Prostate gland (tissue), 2 donors: ENCODE measurements around the gene OR2T11. TPM values are rescaled to one million over a fixed set of nuclear protein-coding genes. Genes with fewer than 3 reads are reported as not detected.
"Not testable (repeated sequence)": the region's sequence is repeated elsewhere in the genome, so short reads cannot be mapped to it uniquely, and the experiment has no call there.

Source experiments
- DNase-seq: peaks from one replicate; pipeline ENCODE4 v3.0.0-alpha.2; 2019; ENCODE audit warnings: low spot score
- H3K27ac ChIP-seq, 2 donors: fragments of 200-600 bp; sonication (generic); 2 replicates each; pipeline ENCODE4 v1.5.1; 2017 to 2019
- H3K27me3 ChIP-seq: fragments of 200-600 bp; sonication (generic); replicated peaks from 2 replicates; pipeline ENCODE4 v1.5.1; 2019; ENCODE audit not compliant: insufficient read depth
- H3K36me3 ChIP-seq, 2 donors: fragments of 200-600 bp; sonication (generic); 1 replicate in 1 of 2; 2 replicates in 1 of 2; pipeline versions ENCODE4 v1.5.1 to v1.8.1; 2017 to 2019
- H3K4me1 ChIP-seq: fragments of 200-600 bp; sonication (generic); replicated peaks from 2 replicates; pipeline ENCODE4 v1.5.1; 2019
- H3K4me3 ChIP-seq, 2 donors: fragments of 200-600 bp; sonication (generic); 2 replicates each; pipeline ENCODE4 v1.5.1; 2017 to 2019
- H3K9me3 ChIP-seq: fragments of 200-600 bp; sonication (generic); 2 replicates; pipeline ENCODE4 v1.5.1; 2017
- CTCF ChIP-seq, 4 experiments: fragments of 200-600 bp in 2 of 4; fragments of 450-650 bp in 2 of 4; sonication (generic) in 2 of 4; IDR thresholded peaks; 1 replicate in 3 of 4; 2 replicates in 1 of 4; pipeline ENCODE4 v1.5.1; 2016 to 2019; ENCODE audit warnings: antibody characterized with exemption in 4 of 4, mild to moderate bottlenecking in 2 of 4, moderate library complexity in 2 of 4
- POLR2A ChIP-seq: fragments of 450-650 bp; IDR thresholded peaks from one replicate; pipeline ENCODE4 v1.6.1; 2016; ENCODE audit warnings: antibody characterized with exemption, mild to moderate bottlenecking
- POLR2AphosphoS5 ChIP-seq: sonication (generic); formaldehyde crosslinking; IDR thresholded peaks from one replicate; pipeline ENCODE4 v1.6.1; 2017; ENCODE audit warnings: antibody characterized with exemption
- WGBS: methylation state at CpG from one replicate; pipeline ENCODE4 v1.1.5; 2018; 5-methylcytosine and 5-hydroxymethylcytosine counted together
- intact Hi-C: fragments of 100-400 bp; cut with DNase I; formaldehyde crosslinking; loops from one replicate; pipeline ENCODE4 v1.14.2; 2022
- total RNA-seq, 2 donors: library from RNA; depleted of rRNA; stranded (reverse); fragments of >200 nt; gene quantifications; one replicate each; pipeline ENCODE4 v1.1.0, GENCODE V29; 2016

The OR2T11 gene
- total RNA-seq, 2 donors from 2014 or later, result not detected

DNA sequence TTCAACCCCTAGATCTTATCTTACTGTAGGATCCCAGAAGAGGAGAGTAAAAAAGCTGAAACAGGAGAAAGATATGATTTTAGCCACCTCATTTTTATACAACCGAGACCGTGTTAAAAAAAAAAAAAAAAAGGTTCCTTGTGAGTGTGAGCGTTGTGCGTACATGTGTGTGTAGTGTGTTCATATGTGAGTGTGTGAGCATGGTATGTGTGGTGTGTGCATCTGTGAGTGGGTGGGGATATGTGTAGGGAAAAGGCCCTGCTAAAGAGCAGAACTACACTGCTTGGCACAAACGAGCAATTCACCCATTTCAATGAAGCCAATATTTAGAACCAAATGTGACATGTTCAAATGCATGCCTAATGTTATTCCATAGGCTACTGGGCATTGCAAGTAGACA lies 6.7 kb upstream of the OR2T11 start:
- DNase-seq, H3K27me3 ChIP-seq, H3K4me1 ChIP-seq, H3K9me3 ChIP-seq, H3K27ac ChIP-seq, H3K4me3 ChIP-seq, H3K36me3 ChIP-seq, intact Hi-C loops: not testable (repeated sequence)
- 88% methylated on average over 3 of the region's 5 CpGs for WGBS

- H3K4me3 ChIP-seq, H3K9me3 ChIP-seq, DNase-seq, H3K36me3 ChIP-seq, intact Hi-C loops, H3K27ac ChIP-seq, H3K4me1 ChIP-seq, H3K27me3 ChIP-seq: not testable (repeated sequence)
- no CpG with 5 or more reads among the region's 3 CpGs for WGBS
These were observed 6.0 kb upstream of the OR2T11 start for GRCh38 chr1:248640906-248641305.

- WGBS, result no CpG with 5 or more reads among the region's 5 CpGs
- intact Hi-C loops, H3K27me3 ChIP-seq, H3K4me3 ChIP-seq, DNase-seq, H3K27ac ChIP-seq, H3K9me3 ChIP-seq, H3K36me3 ChIP-seq, H3K4me1 ChIP-seq: not testable (repeated sequence)
These were observed 4.8 kb upstream of the OR2T11 start for GRCh38 chr1:248639652-248640051.

- H3K4me1 ChIP-seq, H3K27me3 ChIP-seq, H3K36me3 ChIP-seq, H3K4me3 ChIP-seq, H3K27ac ChIP-seq, H3K9me3 ChIP-seq, intact Hi-C loops, DNase-seq: not testable (repeated sequence)
- WGBS, result no CpG with 5 or more reads among the region's 5 CpGs
These were observed 1.7 kb upstream of the OR2T11 start for GRCh38 chr1:248636612-248637011.

DNA sequence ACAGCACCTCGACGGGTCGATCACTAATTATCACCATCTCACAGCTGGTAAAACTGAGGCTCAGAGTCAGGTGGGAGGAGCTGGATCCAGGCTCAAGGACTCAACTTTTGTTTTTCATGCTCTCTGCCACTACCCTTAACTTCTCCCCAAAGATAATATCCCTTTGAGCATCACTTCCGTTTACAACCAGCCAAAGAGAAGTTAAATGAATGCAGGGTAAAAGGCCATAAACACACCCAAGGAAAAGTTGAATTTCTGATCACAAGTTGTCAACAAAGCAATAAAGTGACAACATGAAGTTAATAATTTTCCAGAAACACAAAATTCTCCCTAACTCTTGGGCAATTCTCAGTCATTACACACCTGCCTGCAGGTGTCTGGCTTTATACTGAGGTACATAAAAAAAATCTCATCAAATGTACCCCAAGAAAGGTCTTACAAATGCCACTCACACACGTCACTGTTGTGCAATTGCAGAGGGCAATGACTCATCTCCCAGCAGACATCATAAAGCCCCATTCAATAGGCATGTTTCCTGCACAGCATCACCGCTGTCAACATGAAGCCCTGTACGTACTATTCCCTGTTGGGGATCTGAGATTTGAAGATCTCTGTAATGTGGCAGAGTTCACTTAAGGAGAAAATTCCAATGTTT lies 3.4 kb downstream of the OR2T11 start:
- intact Hi-C loops, result no loop called here

GRCh38 chr1:248630551-248630950 lies 4.3 kb downstream of the OR2T11 start:
- Histone ChIP-seq H3K9me3 (no peaks in the 10 kb centered on the region), H3K27me3 (no peaks in the 10 kb centered on the region), H3K36me3 (no peaks in the 10 kb centered on the region), H3K27ac (no peak overlapping the region), H3K4me3 (no peak overlapping the region), H3K4me1 (no peaks in the 10 kb centered on the region)
- intact Hi-C loops, result no loop called here
- TF ChIP-seq CTCF (IDR thresholded peaks at IDR 0.05) (no peak), POLR2A (no peak), POLR2AphosphoS5 (no peak)
- no peak for DNase-seq
- 80% methylated on average over 2 of the region's 2 CpGs for WGBS

More for the DNA sequence above, 3.4 kb downstream of the OR2T11 start:
- Histone ChIP-seq H3K27me3 (no peaks in the 10 kb centered on the region), H3K36me3 (no peaks in the 10 kb centered on the region), H3K4me1 (no peaks in the 10 kb centered on the region), H3K4me3 (no peak overlapping the region), H3K9me3 (no peaks in the 10 kb centered on the region), H3K27ac (no peak overlapping the region)
- no peak for DNase-seq
- WGBS, result 78% methylated on average over 7 of the region's 7 CpGs
- TF ChIP-seq POLR2A (no peak), CTCF (IDR thresholded peaks at IDR 0.05) (no peak), POLR2AphosphoS5 (no peak)
